Lower lobe of right lung (tissue), 2 donors: Measurements from ENCODE around the gene MLLT10. TPM values are rescaled to one million over a fixed set of nuclear protein-coding genes. Genes with fewer than 3 reads are reported as not detected.

Source experiments
- ATAC-seq, 2 donors: fragments of 200-7000 bp; cut with Tn5 transposase; one replicate each; pipeline ENCODE4 v1.9.1; 2020 to 2022; ENCODE audit warnings: mild to moderate bottlenecking in 2 of 2, moderate library complexity in 2 of 2
- DNase-seq: peaks from one replicate; pipeline ENCODE4 v3.0.0-alpha.2; 2020
- H3K27ac ChIP-seq: fragments of 200-600 bp; one replicate; pipeline ENCODE4 v1.8.0; 2022
- H3K27me3 ChIP-seq: fragments of 200-600 bp; one replicate; pipeline ENCODE4 v1.8.0; 2022; ENCODE audit warnings: low read depth
- H3K36me3 ChIP-seq: fragments of 200-600 bp; one replicate; pipeline ENCODE4 v1.8.0; 2022; ENCODE audit warnings: mild to moderate bottlenecking
- H3K4me1 ChIP-seq: fragments of 200-600 bp; one replicate; pipeline ENCODE4 v1.8.0; 2022
- H3K4me3 ChIP-seq: fragments of 200-600 bp; one replicate; pipeline ENCODE4 v1.8.0; 2022; ENCODE audit warnings: mild to moderate bottlenecking
- H3K9me3 ChIP-seq: fragments of 200-600 bp; one replicate; pipeline ENCODE4 v1.8.0; 2022
- intact Hi-C: fragments of 100-400 bp; cut with DNase I; formaldehyde crosslinking; loops from one replicate; pipeline ENCODE4 v1.11.0; 2022
- microRNA-seq: library from miRNA; unstranded; fragments of <30 nt; microRNA quantifications from one replicate; pipeline ENCODE4 v1.2.0, GENCODE V29; 2020; ENCODE audit warnings: borderline number of aligned reads
- total RNA-seq: library from RNA; stranded (reverse); fragmentation: NEBNext Ultra II Directional; extraction: Animal tissue kit (Norgen Biotek cat#: 25700); gene quantifications from one replicate; pipeline ENCODE4 v1.2.1, GENCODE V29; 2021
- TF ChIP-seq, protein P1 (sequence below): fragments of 200-600 bp; IDR thresholded peaks from one replicate; pipeline ENCODE4 v1.8.0; 2022; ENCODE audit warnings: antibody characterized with exemption, mild to moderate bottlenecking
- donor health status: DM: no; HTN: yes; CAD: no; lungs with severe emphysema.

The MLLT10 gene
- total RNA-seq, 1 donor from 2014 or later: 48.8 TPM

DNA sequence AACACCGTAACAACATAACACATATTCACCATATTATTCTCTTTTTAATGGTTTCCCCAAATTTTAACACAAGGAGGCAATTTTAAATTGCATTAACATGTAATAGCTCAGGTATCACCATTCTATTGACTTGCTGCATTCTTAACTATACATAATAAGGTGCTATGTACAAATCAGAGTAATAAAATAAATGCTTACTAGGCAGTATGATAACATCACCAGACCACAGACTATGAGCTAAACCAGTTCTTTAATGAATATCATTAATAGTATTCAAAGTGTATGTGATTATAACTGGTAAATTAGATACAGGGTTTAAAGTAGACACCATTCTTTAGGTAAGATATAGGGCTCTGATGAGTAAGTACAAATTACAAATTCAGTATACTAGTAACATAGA, 242.9 kb downstream of the MLLT10 start:
- H3K4me1 ChIP-seq: no peaks in the 10 kb centered on the region
- DNase-seq: no peak
- H3K4me3 ChIP-seq: no peak overlapping the region
- H3K9me3 ChIP-seq: no peaks in the 10 kb centered on the region
- intact Hi-C loops: no loop called here
- no peak overlapping the region for H3K27ac ChIP-seq
- no peak for ATAC-seq
- TF ChIP-seq, protein P1, sequence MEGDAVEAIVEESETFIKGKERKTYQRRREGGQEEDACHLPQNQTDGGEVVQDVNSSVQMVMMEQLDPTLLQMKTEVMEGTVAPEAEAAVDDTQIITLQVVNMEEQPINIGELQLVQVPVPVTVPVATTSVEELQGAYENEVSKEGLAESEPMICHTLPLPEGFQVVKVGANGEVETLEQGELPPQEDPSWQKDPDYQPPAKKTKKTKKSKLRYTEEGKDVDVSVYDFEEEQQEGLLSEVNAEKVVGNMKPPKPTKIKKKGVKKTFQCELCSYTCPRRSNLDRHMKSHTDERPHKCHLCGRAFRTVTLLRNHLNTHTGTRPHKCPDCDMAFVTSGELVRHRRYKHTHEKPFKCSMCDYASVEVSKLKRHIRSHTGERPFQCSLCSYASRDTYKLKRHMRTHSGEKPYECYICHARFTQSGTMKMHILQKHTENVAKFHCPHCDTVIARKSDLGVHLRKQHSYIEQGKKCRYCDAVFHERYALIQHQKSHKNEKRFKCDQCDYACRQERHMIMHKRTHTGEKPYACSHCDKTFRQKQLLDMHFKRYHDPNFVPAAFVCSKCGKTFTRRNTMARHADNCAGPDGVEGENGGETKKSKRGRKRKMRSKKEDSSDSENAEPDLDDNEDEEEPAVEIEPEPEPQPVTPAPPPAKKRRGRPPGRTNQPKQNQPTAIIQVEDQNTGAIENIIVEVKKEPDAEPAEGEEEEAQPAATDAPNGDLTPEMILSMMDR: no peak
- no peaks in the 10 kb centered on the region for H3K27me3 ChIP-seq
- H3K36me3 ChIP-seq: no peaks in the 10 kb centered on the region

- DNase-seq: no peak
- H3K4me1 ChIP-seq: no peaks in the 10 kb centered on the region
- H3K9me3 ChIP-seq: peaks cover 6% of the 10 kb centered on the region
- no peaks in the 10 kb centered on the region for H3K36me3 ChIP-seq
- intact Hi-C loops: no loop called here
- TF ChIP-seq, protein P1: no peak
- no peaks in the 10 kb centered on the region for H3K27me3 ChIP-seq
- no peak for ATAC-seq
- H3K27ac ChIP-seq: no peak overlapping the region
- H3K4me3 ChIP-seq: no peak overlapping the region
Observed at GRCh38 chr10:21791276-21791675, 257.2 kb downstream of the MLLT10 start.

Small RNAs within 50 kb of the gene (microRNA-seq; reads per million reads assigned to microRNA genes)
- gene MIR1915: not detected

Other genes starting within 250 kb of the MLLT10 start
- gene SKIDA1, start 8.6 kb upstream of the MLLT10 start, total RNA-seq: 0.95 TPM